Stimulated activated CD4-positive, alpha-beta T cell treated with anti-CD3 and anti-CD28 coated beads, Interleukin-15, amount 100 ng/mL, for 24 hours (primary cell): Measurements from ENCODE around the gene PRKAG3.

Experiments
- DNase-seq: peaks from one replicate; pipeline ENCODE4 v3.0.0-alpha.2; 2020

Gene PRKAG3

DNA sequence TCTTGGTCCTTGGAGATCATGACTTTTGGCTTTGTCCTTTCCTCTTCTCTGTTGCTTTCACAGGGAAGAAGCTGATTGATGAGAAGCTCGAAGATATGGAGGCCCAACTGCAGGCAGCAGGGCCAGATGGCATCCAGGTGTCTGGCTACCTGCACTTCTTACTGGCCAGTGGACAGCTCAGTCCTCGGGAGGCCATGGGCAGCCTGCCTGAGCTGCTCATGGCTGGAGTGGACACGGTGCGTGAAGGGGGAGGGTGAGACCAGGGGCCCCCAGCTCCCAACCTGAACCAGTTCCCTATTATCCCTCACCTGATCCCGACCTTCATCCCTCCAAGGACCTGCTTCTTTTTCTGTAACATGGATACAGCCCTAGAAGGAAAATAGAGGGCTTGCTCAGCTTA is 18.7 kb downstream of the PRKAG3 start:
- no peak for DNase-seq

- no peak for DNase-seq
Measured at GRCh38 chr2:218812096-218812815, 19.3 kb downstream of the PRKAG3 start.

- no peak for DNase-seq
Measured at GRCh38 chr2:218811382-218811781, 20.2 kb downstream of the PRKAG3 start.

DNA sequence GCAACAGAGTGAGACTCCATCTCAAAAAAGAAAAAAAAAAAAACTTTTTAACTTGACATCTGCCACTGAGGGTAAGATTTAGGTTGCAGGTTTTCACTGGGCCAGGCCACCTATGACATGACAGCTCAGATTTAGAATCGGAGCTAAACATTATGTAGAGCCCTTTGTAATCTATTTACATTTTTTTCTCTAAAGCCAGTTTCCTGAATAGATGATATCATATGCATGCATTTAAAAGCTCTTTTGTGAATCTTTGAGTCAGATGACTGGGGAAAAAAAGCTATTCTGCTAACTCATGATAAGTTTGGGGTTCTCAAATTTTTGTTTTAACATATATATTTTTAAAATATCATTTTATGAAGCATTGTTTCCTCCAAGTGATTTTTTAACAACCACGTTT is 21.3 kb downstream of the PRKAG3 start:
- DNase-seq, result no peak

DNA sequence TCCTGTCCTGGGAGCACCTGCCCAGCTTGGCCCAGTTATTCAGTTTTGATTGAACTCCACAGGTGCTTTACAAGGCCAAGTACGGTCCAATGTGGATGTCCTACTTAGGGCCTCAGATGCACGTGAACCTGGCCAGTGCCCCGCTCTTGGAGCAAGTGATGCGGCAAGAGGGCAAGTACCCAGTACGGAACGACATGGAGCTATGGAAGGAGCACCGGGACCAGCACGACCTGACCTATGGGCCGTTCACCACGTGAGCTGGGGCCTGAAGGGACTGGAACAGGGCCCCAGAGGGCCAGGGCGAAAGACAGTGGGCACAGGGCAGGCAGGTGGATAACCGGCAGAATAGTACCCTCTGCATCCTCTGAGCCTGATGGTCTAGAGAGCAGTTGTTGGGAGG is 22.1 kb downstream of the PRKAG3 start:
- no peak for DNase-seq

- DNase-seq, result no peak
Measured at GRCh38 chr2:218807626-218808025, 24.0 kb downstream of the PRKAG3 start.

DNA sequence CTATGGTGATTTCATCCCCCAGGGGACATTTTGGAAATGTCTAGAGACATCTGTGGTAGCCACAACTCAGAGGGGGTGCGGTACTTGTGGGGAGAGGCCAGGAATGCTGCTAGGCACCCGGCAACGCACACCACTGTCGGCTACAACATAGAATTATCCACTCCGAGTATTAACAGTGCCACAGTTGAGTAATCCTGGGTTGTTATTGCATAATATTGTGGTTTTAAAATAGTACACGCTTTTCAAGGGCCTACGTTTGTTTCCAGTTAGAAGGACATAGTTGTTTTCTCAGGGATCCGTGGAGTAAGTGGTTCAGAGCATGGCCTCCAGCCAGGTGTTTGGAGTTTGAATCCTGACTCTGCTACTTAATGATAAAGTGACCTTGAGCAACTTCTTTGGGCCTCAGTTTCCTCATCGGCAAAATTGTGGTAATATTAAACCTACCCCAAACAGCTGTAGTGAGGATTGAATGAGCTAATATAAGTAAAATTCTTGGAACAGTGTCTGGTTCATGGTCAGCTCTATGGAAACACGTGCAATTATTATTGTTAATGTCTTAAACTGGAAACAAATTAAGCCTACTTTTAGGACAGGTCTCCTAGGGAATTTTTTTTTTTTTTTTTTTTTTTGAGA is 25.1 kb downstream of the PRKAG3 start:
- no peak for DNase-seq

- DNase-seq, result no peak
Measured at GRCh38 chr2:218805627-218806026, 26.0 kb downstream of the PRKAG3 start.

DNA sequence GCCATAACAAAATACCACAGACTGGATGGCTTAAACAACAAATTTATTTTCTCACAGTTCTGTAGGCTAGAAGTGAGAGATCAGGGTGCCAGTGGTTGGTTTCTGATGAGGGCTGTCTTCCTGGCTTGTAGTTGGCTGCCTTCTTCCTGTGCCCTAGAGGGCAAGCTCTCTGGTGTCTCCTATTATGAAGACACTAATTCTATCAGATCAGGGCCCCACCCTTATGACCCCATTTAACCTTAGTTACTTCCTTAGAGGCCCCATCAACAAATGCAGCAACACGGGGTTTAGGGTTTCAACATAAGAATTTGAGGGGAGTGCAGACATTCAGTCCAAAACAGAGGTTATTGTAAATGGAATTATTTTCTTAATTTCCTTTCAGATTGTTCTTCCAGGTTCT is 26.8 kb downstream of the PRKAG3 start:
- DNase-seq, result no peak

DNA sequence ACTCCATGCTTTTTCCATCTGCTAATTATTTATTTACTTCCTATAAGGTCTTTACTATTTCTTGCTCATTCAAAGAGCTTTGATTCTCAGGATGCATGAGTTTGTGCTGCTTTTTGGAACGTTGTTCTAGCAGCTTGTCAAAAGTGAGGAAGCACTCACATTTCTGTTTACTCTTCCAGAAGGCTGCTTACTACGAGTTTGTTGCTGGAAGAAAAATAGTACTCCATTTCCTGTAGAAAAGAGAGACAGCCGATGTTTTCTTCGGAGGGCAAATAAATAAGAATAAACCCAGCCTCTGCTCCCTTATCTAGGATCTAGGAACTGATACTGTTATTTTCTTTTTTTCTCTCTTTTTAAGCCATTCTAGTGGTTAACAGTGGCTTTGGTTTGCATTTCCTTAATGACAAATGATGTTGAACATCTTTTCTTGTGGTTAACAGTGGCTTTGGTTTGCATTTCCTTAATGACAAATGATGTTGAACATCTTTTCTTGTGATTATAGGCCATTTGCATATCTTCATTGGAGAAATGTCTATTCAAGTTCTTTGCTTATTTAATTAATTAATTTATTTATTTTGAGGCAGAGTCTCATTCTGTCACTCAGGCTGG is 29.1 kb downstream of the PRKAG3 start:
- DNase-seq, result no peak

- no peak for DNase-seq
Measured at GRCh38 chr2:218799990-218800389, 31.6 kb downstream of the PRKAG3 start.

DNA sequence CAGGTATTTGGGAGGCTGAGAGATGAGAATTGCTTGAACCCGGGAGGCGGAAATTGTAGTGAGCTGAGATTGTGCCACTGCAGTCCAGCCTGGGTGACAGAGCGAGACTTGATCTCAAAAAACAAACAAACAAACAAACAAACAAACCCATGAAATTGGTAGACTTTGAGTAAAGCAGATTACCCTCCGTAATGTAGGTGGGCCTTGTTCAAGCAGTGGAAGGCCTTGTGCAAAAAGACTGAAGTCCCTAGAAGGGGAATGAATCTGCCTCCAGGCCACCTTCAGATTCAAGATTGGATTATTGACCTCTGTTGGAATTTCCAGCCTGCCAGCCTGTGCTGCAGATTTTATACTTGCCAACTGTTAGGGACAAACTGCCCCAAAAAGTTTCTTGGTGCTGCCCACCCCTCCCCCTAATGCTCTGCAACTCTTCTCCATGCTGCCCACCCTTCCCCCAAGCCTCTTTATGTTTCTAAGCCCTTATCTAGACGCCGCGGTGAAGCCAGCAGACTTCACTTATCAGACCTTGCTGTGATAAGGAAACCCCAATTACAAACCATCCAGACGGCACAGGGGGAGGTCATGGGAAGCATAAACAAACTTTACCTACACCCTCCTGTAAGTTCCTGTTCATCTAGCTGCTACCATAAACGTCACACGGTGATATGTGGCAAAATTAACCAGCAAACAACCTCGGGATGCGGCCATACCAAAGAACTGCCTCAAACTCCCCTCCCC is 32.7 kb downstream of the PRKAG3 start:
- no peak for DNase-seq

DNA sequence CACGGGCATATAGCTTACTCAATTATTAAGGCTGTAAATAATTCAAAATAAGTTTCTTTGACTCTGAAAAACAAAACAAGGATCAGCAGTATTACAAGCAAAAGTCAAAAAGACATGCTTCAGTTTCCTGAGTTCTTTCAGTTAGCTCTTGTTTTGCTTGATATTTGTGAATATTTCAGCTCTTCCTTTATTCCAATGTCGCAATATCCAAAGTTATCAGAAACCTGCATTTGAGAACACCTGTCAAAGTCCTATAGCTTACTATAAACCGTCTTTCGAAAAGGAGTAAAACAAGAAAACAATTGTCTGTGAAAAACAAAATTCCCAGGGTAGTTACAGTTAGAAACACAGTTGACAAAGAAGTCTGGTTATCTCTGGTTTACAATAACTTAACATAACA is 34.9 kb downstream of the PRKAG3 start:
- no peak for DNase-seq

- DNase-seq, result no peak
Measured at GRCh38 chr2:218792433-218792832, 39.2 kb downstream of the PRKAG3 start.

- DNase-seq, result no peak
Measured at GRCh38 chr2:218788529-218789255, 42.9 kb downstream of the PRKAG3 start.

DNA sequence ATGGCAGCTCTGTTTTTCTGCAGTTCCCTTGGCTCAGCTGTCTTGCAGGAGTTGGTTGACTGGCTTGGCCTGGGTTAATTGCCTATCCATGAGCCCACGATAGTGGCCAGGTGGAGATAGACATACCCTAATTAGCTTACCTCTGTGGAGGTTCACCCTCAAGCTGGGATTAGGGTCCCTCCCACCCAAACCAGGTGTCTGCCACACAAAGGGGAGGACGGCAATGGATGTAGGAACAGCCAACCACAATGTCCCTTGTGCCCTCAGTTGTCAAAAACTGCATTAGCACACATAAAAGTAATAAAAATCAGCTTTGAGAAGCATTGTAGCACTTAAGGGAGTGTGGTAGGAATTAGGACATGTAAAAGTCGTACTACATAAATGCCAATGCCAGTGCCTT is 45.5 kb downstream of the PRKAG3 start:
- DNase-seq, result no peak

GRCh38 chr2:218785103-218785502 is 46.5 kb downstream of the PRKAG3 start:
- DNase-seq, result no peak

DNA sequence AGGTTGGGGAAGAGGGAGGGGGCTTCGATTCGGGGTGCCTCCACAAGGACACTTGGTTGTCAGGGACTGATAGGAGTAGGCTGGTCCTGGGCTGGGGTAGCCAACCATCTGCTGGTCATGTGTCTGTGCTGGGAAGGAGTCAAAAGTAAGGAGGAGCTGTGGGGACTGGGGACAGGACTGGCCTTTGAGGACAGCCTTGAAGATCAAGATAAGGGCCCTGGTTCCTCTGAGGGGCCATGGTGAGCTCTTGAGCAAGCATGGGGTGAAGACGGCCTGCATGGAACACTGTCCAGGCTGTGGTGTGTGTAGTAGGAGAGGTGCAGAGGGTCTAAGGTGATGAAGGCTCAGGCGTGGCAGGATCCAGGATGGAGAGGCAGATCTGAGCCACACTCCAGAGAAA is 47.9 kb downstream of the PRKAG3 start:
- no peak for DNase-seq

- DNase-seq, result no peak
Measured at GRCh38 chr2:218782528-218782844, 49.1 kb downstream of the PRKAG3 start.

GRCh38 chr2:218781691-218782527 is 49.7 kb downstream of the PRKAG3 start, which contains the start of gene CYP27A1:
CYP27A1 (plus strand) TSS chr2:218782147; CDS start chr2:218782183, 36 bp downstream.
- DNase-seq, result peak; percentile 9

DNA sequence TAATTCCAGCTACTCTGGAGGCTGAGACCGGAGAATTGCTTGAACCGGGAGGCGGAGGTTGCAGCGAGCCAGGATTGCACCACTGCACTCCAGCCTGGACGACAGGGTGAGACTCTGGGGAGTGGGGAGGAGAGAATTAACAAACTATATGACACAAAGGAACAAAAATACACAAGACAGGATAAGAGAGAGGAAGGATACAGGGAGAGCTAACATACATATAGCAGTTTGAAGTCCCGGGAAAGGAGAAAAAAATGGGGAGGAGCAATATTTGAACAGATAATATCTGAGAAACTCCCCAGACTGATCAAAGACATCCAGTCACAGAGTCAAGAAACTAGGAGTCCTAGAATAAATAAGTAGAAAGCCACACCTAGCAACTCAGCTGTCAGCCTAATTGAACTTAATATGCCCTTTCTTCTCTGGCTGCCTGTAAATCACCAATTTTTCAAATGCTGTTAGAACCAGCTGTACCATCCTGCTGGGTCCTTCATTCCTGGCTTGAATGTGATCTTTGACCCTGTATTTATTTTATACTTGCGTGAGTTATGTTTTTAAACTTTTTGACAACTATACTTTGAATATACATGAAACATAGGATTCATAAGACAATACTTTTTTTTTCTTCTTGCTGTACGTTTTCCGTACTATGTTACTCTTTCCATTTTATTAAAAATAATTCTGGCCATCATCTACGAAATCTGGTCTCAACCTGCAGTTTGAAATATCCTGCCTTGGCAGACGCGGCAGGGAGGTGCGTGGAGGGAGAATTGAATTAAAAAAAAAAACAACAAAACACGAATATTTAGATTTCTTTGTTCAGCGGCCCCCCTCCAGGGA is 50.5 kb downstream of the PRKAG3 start:
- no peak for DNase-seq
